Activated T-cell treated with anti-CD3 and anti-CD28 coated beads, Interleukin-2, amount 50 U/mL, for 72 hours (primary cell): Measurements from ENCODE around the gene MAN1A2. TPM values are rescaled to one million over a fixed set of nuclear protein-coding genes. Genes with fewer than 3 reads are reported as not detected.
"Not testable (repeated sequence)": the region's sequence is repeated elsewhere in the genome, so short reads cannot be mapped to it uniquely, and the experiment has no call there.

Experiments
- ATAC-seq, 2 donors: fragments of 150-1000 bp; cut with Tn5 transposase; replicated peaks in 1 of 2; 2 replicates each; pipeline ENCODE4 v1.10.0; 2021; ENCODE audit warnings: moderate library complexity in 2 of 2, mild to moderate bottlenecking in 1 of 2
- DNase-seq, 2 donors: peaks; one replicate each; pipeline ENCODE4 v3.0.0; 2021 to 2022; ENCODE audit warnings: mixed read lengths in 1 of 2
- H3K27ac Mint-ChIP-seq: one replicate; pipeline ENCODE4 v1.8.0; 2022; ENCODE audit warnings: mild to moderate bottlenecking, moderate library complexity, mixed read lengths
- H3K27me3 Mint-ChIP-seq: one replicate; pipeline ENCODE4 v1.8.0; 2022; ENCODE audit warnings: low read depth, mixed read lengths
- H3K36me3 Mint-ChIP-seq, 2 donors: one replicate each; pipeline ENCODE4 v1.8.0; 2022; ENCODE audit warnings: mixed read lengths in 2 of 2, mild to moderate bottlenecking in 1 of 2; ENCODE audit not compliant: insufficient read depth in 2 of 2
- H3K4me1 Mint-ChIP-seq: one replicate; pipeline ENCODE4 v1.8.0; 2022; ENCODE audit warnings: low read depth, mixed read lengths
- H3K4me3 Mint-ChIP-seq, 2 donors: one replicate each; pipeline ENCODE4 v1.8.0; 2022; ENCODE audit warnings: mild to moderate bottlenecking in 2 of 2, mixed read lengths in 2 of 2, moderate library complexity in 2 of 2
- H3K9me3 Mint-ChIP-seq, 2 donors: one replicate each; pipeline ENCODE4 v1.8.0; 2022; ENCODE audit warnings: mixed read lengths in 2 of 2
- total RNA-seq, 2 donors: library from RNA; stranded (reverse); gene quantifications; one replicate each; pipeline ENCODE4 v1.2.3, GENCODE V29; 2022

MAN1A2 gene
- total RNA-seq, 2 donors from 2014 or later = 27.6 to 29.1 TPM

GRCh38 chr1:117341123-117341522, 26.1 kb upstream of the MAN1A2 start:
- no peak overlapping the region for H3K27ac Mint-ChIP-seq
- peaks cover 26% of the 10 kb centered on the region for H3K4me1 Mint-ChIP-seq
- peaks cover 2 to 3% of the 10 kb centered on the region in 2 donors for H3K9me3 Mint-ChIP-seq

GRCh38 chr1:117342397-117342796, 24.9 kb upstream of the MAN1A2 start:
- Mint-ChIP-seq H3K27me3 (no peaks in the 10 kb centered on the region), H3K4me1 (peaks cover 33% of the 10 kb centered on the region), H3K27ac (peak overlapping the region; percentile 31), H3K36me3 (no peaks in the 10 kb centered on the region), H3K9me3 (peaks cover 2 to 3% of the 10 kb centered on the region in 2 donors), H3K4me3 (peak overlapping the region in 1 of 2 donors; percentile 1)
- ATAC-seq (no peak), DNase-seq (no peak)

More at GRCh38 chr1:117341123-117341522, 26.1 kb upstream of the MAN1A2 start:
- H3K4me3 Mint-ChIP-seq = no peak overlapping the region
- H3K27me3 Mint-ChIP-seq = no peaks in the 10 kb centered on the region
- ATAC-seq (no peak), DNase-seq (no peak)
- no peaks in the 10 kb centered on the region for H3K36me3 Mint-ChIP-seq

- H3K4me3 Mint-ChIP-seq = peak overlapping the region in 1 of 2 donors; percentile 17
- peak; percentile 90 for ATAC-seq
- DNase-seq = peak in 1 of 2 donors; percentile 27
These were observed 20.9 kb upstream of the MAN1A2 start for GRCh38 chr1:117346206-117346928.

GRCh38 chr1:117347907-117348306, 19.3 kb upstream of the MAN1A2 start:
- Mint-ChIP-seq H3K4me3 (no peak overlapping the region), H3K27me3 (no peaks in the 10 kb centered on the region), H3K9me3 (no peaks in the 10 kb centered on the region), H3K4me1 (peaks cover 8% of the 10 kb centered on the region), H3K36me3 (no peaks in the 10 kb centered on the region), H3K27ac (no peak overlapping the region)
- DNase-seq (no peak), ATAC-seq (no peak)

More at GRCh38 chr1:117346206-117346928, 20.9 kb upstream of the MAN1A2 start:
- Mint-ChIP-seq H3K9me3 (no peaks in the 10 kb centered on the region), H3K27ac (no peak overlapping the region), H3K27me3 (no peaks in the 10 kb centered on the region), H3K4me1 (peaks cover 18% of the 10 kb centered on the region), H3K36me3 (no peaks in the 10 kb centered on the region)

GRCh38 chr1:117352695-117353094, 14.6 kb upstream of the MAN1A2 start:
- H3K27me3 Mint-ChIP-seq, H3K27ac Mint-ChIP-seq, H3K36me3 Mint-ChIP-seq, H3K9me3 Mint-ChIP-seq, H3K4me1 Mint-ChIP-seq, H3K4me3 Mint-ChIP-seq, DNase-seq, ATAC-seq: not testable (repeated sequence)

- ATAC-seq, H3K27ac Mint-ChIP-seq, H3K27me3 Mint-ChIP-seq, H3K36me3 Mint-ChIP-seq, H3K9me3 Mint-ChIP-seq, DNase-seq: not testable (repeated sequence)
- peaks cover 39% of the 10 kb centered on the region for H3K4me1 Mint-ChIP-seq
- peak overlapping the region; percentile 65 to 68 for H3K4me3 Mint-ChIP-seq
These were observed 9.2 kb upstream of the MAN1A2 start for GRCh38 chr1:117357833-117358603.

GRCh38 chr1:117358604-117358887, 8.7 kb upstream of the MAN1A2 start:
- peaks cover 44% of the 10 kb centered on the region for H3K4me1 Mint-ChIP-seq
- not testable (repeated sequence) for H3K36me3 Mint-ChIP-seq, H3K27ac Mint-ChIP-seq, H3K27me3 Mint-ChIP-seq, ATAC-seq, H3K9me3 Mint-ChIP-seq, DNase-seq
- H3K4me3 Mint-ChIP-seq = peak overlapping the region; percentile 65 to 68

GRCh38 chr1:117359561-117360289, 7.5 kb upstream of the MAN1A2 start:
- no peaks in the 10 kb centered on the region for H3K27me3 Mint-ChIP-seq
- H3K4me3 Mint-ChIP-seq = peak overlapping the region; percentile 47 to 71
- peaks cover 1 to 8% of the 10 kb centered on the region in 2 donors for H3K36me3 Mint-ChIP-seq
- DNase-seq = no peak
- H3K9me3 Mint-ChIP-seq = peaks cover 2 to 4% of the 10 kb centered on the region in 2 donors
- peaks cover 53% of the 10 kb centered on the region for H3K4me1 Mint-ChIP-seq
- ATAC-seq = no peak
- peak overlapping the region; percentile 11 for H3K27ac Mint-ChIP-seq

- no peaks in the 10 kb centered on the region for H3K9me3 Mint-ChIP-seq
These were observed 4.3 kb upstream of the MAN1A2 start for GRCh38 chr1:117362986-117363385.

GRCh38 chr1:117363571-117364048, 3.6 kb upstream of the MAN1A2 start:
- H3K27me3 Mint-ChIP-seq = no peaks in the 10 kb centered on the region
- peak overlapping the region; percentile 80 for H3K27ac Mint-ChIP-seq
- H3K9me3 Mint-ChIP-seq = no peaks in the 10 kb centered on the region
- DNase-seq = peak; percentile 40 to 49
- peaks cover 2 to 8% of the 10 kb centered on the region in 2 donors for H3K36me3 Mint-ChIP-seq
- peaks cover 63% of the 10 kb centered on the region for H3K4me1 Mint-ChIP-seq
- H3K4me3 Mint-ChIP-seq = peak overlapping the region; percentile 19 to 79
- peak; percentile 17 to 27 for ATAC-seq

More at GRCh38 chr1:117362986-117363385, 4.3 kb upstream of the MAN1A2 start:
- Mint-ChIP-seq H3K4me1 (peaks cover 66% of the 10 kb centered on the region), H3K4me3 (peak overlapping the region in 1 of 2 donors; percentile 3), H3K27ac (no peak overlapping the region), H3K27me3 (no peaks in the 10 kb centered on the region), H3K36me3 (peaks cover 2 to 8% of the 10 kb centered on the region in 2 donors)
- DNase-seq (no peak), ATAC-seq (no peak)

- Mint-ChIP-seq H3K36me3 (peaks cover 2 to 6% of the 10 kb centered on the region in 2 donors), H3K27ac (peak overlapping the region; percentile 80), H3K27me3 (no peaks in the 10 kb centered on the region), H3K4me3 (peak overlapping the region; percentile 19 to 79), H3K9me3 (no peaks in the 10 kb centered on the region), H3K4me1 (peaks cover 57% of the 10 kb centered on the region)
- DNase-seq = no peak
- no peak for ATAC-seq
These were observed 3.0 kb upstream of the MAN1A2 start for GRCh38 chr1:117364240-117364639.

- H3K27me3 Mint-ChIP-seq = no peaks in the 10 kb centered on the region
- peaks cover 2 to 6% of the 10 kb centered on the region in 2 donors for H3K36me3 Mint-ChIP-seq
- ATAC-seq (no peak), DNase-seq (no peak)
- peaks cover 62% of the 10 kb centered on the region for H3K4me1 Mint-ChIP-seq
- H3K4me3 Mint-ChIP-seq = peak overlapping the region; percentile 88 to 91
- H3K27ac Mint-ChIP-seq = peak overlapping the region; percentile 95
- H3K9me3 Mint-ChIP-seq = no peaks in the 10 kb centered on the region
These were observed 1.7 kb upstream of the MAN1A2 start for GRCh38 chr1:117365350-117366176.
